Measurements from ENCODE around the gene OBSCN.

DNA sequence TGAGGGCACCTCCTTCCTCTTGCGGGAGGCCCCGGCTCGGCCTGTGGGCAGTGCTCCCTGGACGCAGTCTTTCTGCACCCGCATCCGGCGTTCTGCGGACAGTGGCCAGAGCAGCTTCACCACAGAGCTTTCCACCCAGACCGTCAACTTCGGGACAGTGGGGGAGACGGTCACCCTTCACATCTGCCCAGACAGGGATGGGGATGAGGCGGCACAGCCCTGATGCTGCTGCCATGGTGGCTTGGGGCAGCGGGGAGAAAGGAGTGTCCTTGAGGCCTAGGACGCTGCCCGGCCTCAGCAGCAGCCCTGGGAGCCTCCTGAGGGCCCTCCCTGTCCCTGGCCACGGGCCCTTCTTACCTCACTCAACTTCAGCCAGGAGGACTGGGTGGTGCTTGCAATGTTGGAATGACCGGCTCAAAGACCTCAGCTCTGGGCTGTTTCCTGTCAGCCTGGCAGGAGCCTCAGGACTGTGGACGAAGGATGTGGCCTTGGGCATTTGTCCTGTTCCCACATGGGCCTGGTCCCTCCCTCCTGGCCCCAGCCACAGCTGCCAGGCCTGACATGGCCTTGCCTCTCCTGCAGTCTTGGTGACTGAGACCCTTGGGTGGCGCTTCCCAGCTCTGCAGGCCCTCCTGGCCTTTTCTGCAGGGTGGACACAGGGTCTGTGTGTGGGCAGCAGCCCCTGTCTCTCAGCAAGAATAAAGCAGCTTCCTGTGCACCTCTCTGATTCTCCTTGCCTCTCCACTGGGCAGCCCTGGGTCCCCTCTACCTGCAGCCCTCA, 152.9 kb downstream of the OBSCN start:
- TF ChIP-seq EZH2 (IDR thresholded peaks at IDR 0.05) (no peak), CTCF (IDR thresholded peaks at IDR 0.05) (no peak)
